ENCODE results near the gene STK32B.

Gene STK32B

DNA sequence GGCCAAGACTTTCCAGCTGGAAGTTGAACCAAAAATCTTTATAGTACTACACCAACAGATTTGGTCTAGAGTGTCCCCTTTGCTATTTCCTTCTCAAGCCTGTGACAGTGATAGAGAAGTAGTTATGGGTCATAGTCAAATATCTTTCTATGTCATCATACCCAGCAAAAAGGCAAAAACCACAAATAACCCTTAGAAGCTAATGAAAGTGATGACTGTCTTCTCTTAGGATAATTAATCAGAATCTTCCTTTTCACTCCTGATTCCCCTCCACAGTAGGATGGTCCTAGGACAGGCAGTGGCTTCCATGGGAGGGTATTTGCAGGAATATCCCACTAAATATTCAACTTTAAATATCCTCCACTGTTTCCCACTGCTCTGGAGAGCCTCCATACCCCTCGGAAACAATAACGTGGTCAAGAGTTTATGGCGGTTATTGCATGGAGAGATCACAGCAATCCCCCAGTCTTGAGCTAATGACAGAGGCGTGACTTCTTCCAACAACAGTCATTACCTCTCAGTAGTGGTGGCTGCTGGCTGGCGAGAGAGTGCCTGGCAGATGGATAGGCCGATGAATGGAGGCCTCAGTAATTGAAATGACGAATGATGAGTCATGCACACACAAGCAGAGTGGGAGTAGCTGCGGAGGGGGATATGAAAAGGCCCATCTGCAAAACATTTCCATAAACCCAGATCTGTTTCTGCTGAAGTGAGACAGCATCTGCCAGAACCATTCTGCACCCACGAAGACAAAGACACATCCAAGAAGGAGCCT lies 154.9 kb downstream of the STK32B start:
- DNase-seq, result peak in 1 of 2 donors; percentile 30

GRCh38 chr4:5209862-5210261 lies 158.6 kb downstream of the STK32B start:
- Histone ChIP-seq H3K4me3 (no peak overlapping the region), H3K9me3 (no peaks in the 10 kb centered on the region), H3K36me3 (no peaks in the 10 kb centered on the region), H3K27ac (no peak overlapping the region), H3K4me1 (no peaks in the 10 kb centered on the region), H3K27me3 (no peaks in the 10 kb centered on the region)
- intact Hi-C loops (cut with DNase I; ENCODE audit: low total_unique reads), result no loop called here
- no peak for DNase-seq
- TF ChIP-seq CTCF (IDR thresholded peaks at IDR 0.05), result no peak

More for the DNA sequence above, 154.9 kb downstream of the STK32B start:
- intact Hi-C loops (cut with DNase I; ENCODE audit: low total_unique reads), result no loop called here
- no peak for TF ChIP-seq CTCF (IDR thresholded peaks at IDR 0.05)
- Histone ChIP-seq H3K27me3 (no peaks in the 10 kb centered on the region), H3K27ac (no peak overlapping the region), H3K4me1 (no peaks in the 10 kb centered on the region), H3K9me3 (no peaks in the 10 kb centered on the region), H3K36me3 (no peaks in the 10 kb centered on the region), H3K4me3 (no peak overlapping the region)

GRCh38 chr4:5211282-5211839 lies 160.1 kb downstream of the STK32B start:
- H3K27me3 ChIP-seq, result no peaks in the 10 kb centered on the region
- no peaks in the 10 kb centered on the region for H3K36me3 ChIP-seq
- no peak overlapping the region for H3K27ac ChIP-seq
- no peak overlapping the region for H3K4me3 ChIP-seq
- intact Hi-C loops (cut with DNase I; ENCODE audit: low total_unique reads), result no loop called here
- H3K9me3 ChIP-seq, result no peaks in the 10 kb centered on the region
- no peaks in the 10 kb centered on the region for H3K4me1 ChIP-seq
- DNase-seq, result no peak
- no peak for TF ChIP-seq CTCF (IDR thresholded peaks at IDR 0.05)

GRCh38 chr4:5212255-5213013 lies 161.2 kb downstream of the STK32B start:
- no peak overlapping the region for H3K27ac ChIP-seq

GRCh38 chr4:5213087-5213595 lies 161.9 kb downstream of the STK32B start:
- TF ChIP-seq CTCF (IDR thresholded peaks at IDR 0.05), result no peak
- intact Hi-C loops (cut with DNase I; ENCODE audit: low total_unique reads), result no loop called here

More at GRCh38 chr4:5212255-5213013, 161.2 kb downstream of the STK32B start:
- no peaks in the 10 kb centered on the region for H3K27me3 ChIP-seq
- intact Hi-C loops (cut with DNase I; ENCODE audit: low total_unique reads), result no loop called here
- DNase-seq, result no peak
- no peak overlapping the region for H3K4me3 ChIP-seq
- no peaks in the 10 kb centered on the region for H3K4me1 ChIP-seq
- no peak for TF ChIP-seq CTCF (IDR thresholded peaks at IDR 0.05)
- no peaks in the 10 kb centered on the region for H3K9me3 ChIP-seq
- no peaks in the 10 kb centered on the region for H3K36me3 ChIP-seq

More at GRCh38 chr4:5213087-5213595, 161.9 kb downstream of the STK32B start:
- Histone ChIP-seq H3K36me3 (no peaks in the 10 kb centered on the region), H3K27me3 (no peaks in the 10 kb centered on the region), H3K9me3 (no peaks in the 10 kb centered on the region), H3K4me1 (no peaks in the 10 kb centered on the region), H3K4me3 (no peak overlapping the region), H3K27ac (no peak overlapping the region)
- no peak for DNase-seq
